HTERT RPE-1 (cell line): ENCODE results near the gene NR2F6.
"Not testable (repeated sequence)": the region's sequence is repeated elsewhere in the genome, so short reads cannot be mapped to it uniquely, and the experiment has no call there.

ENCODE experiments used
- in situ Hi-C: fragments of 300-500 bp; cut with MboI; formaldehyde crosslinking; loops from 4 replicates; pipeline ENCODE4 v1.14.3; 2020; ENCODE audit warnings: low sequenced_read_pairs

NR2F6 gene

DNA sequence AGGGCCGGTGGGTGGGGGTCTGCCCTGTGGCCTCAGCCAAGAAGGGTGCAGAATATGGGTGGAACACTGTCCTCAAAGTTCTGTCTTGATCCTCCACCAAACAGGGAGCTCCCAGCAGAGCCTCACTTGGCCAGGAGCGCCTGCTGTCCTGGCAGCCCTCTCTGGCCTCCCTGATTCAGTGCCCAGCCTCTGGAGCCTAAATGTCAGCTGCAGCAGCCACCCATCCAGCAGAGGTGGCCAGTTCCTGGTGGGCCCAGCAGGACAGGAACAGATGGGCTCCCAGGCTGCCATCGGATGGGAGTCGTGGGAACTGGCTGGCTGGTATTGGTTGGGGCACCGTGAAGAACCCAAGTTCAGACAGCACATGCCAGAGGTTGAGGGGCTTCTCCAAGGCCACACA lies 32.4 kb downstream of the NR2F6 start:
- in situ Hi-C loops, result no loop called here

DNA sequence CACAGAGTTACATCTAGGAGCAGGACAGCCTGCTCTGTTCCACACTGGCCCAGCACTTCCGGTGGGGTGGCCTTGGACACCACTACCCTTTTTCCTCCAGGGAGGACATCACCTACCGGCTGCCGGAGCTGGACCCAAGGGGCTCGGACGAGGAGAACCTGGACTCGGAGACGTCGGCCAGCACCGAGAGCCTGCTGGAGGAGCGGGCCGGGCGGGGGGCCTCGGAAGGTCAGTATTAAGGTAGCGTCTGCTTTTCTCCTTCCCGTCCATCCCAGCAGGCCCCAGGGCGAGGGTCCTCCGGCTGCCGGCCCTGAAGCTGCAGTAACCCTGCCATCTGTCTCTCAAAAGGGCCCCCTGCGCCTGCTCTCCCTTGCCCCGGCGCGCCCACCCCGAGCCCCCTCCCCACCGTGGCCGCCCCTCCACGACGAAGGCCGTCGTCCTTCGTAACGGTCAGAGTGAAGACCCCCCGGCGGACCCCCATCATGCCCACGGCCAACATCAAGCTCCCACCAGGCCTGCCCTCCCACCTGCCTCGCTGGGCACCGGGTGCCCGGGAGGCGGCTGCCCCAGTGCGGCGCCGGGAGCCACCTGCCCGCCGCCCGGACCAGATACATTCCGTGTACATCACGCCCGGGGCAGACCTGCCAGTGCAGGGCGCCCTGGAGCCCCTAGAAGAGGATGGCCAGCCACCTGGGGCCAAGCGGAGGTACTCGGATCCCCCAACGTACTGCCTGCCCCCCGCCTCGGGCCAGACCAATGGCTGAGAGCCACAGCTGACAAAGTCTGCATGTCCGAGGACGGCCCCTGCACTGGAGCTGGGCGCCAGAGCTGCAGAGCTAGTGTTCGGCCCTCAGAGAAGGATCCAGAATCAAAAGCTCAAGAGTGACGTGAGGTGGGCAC lies 33.9 kb downstream of the NR2F6 start:
- in situ Hi-C loops, result no loop called here

DNA sequence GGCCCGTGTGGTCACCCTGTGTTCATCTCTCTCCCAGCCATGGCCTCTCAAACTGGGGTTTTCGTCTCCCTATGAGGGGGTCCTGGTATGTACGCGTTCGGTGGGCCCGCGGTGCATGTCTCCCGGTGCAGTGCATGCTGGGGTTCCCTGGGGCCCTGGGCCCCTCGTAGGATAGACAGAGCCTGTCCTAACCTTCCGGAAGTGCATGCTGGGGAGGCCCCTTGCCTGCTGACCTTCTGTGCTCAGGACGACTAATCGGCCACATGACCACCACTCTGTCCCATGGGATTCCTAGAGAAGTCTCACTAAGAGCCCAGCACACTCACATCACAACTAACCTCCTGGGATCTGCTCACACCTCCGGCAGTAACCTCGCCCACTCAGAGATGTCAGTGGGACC lies 35.4 kb downstream of the NR2F6 start:
- in situ Hi-C loops, result no loop called here

DNA sequence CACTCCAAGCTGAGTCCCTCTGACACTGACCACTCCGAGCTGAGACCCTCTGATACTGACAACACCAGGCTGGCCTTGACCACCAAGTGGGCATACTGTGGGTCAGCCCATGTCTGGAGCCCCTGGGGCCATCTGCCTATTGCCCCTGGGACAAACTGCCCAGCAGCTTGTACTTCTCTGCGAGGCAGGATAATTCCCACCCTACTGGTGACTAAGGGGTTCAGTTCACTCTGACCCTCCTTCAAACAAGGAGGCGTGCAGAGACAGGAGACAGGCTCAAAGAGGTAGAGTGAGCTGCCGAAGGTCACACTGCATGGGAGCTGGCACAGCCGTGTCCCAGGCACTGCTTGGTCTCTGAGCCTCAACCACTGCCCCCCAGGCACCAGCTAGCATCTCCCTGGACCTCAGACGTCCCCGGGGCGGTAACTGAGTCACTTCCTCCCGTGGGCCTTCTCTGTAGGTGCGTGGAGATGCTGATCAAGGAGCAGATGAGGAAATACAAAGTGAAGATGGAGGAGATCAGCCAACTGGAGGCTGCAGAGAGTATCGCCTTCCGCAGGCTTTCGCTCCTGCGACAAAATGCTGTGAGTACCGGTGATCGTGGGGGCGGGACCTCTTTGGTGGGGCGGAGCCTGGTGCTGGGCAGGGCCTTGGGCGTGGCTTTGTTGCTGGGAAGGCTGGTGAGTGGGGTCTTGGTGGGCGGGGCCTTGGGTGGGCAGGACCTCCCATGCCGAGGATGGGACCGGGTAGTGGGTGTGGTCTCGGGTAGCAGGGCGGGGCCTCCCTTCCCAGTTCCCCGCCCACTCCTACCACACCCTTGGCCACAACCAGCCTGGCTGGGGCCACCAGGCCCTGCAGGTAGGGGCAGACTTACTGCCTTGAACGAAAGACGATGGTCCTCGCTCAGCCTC lies 36.3 kb downstream of the NR2F6 start:
- in situ Hi-C loops, result no loop called here

DNA sequence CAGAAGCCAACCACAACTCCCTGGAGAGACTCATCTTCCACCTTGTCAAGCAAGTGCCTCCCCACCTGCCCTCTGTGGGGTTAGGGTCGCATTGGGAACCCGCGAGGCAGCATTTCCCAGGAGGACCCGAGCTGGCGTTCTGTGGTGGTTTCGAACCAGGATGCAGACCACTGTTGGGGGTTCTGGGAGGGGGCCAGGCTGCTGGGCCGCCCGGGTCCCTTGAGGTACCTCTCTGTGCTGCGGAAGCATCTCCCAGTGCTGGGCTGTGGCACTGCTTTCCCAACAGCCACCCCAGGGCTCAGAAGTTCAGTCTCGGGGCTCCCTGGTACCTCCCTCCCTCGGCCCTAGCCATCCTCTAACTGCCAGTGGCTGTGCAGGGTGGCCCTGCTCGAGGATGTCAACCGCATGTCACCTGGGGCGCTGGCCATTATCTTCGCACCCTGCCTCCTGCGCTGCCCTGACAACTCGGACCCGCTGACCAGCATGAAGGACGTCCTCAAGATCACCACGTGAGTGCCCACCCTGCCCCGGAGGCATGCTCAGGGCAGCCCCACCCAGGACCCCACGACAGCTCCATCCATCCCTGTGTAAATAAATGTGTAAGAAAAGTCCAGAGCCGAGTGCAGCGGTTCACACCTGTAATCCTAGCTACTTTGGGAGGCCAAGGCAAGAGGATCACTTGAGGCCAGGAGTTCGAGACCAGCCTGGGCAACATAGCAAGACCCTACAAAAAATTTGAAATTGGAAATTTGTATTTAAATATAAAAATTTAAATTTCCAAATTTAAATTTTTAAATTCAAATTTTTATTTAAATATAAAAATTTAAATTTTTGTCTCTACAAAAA lies 38.8 kb downstream of the NR2F6 start:
- in situ Hi-C loops, result no loop called here

DNA sequence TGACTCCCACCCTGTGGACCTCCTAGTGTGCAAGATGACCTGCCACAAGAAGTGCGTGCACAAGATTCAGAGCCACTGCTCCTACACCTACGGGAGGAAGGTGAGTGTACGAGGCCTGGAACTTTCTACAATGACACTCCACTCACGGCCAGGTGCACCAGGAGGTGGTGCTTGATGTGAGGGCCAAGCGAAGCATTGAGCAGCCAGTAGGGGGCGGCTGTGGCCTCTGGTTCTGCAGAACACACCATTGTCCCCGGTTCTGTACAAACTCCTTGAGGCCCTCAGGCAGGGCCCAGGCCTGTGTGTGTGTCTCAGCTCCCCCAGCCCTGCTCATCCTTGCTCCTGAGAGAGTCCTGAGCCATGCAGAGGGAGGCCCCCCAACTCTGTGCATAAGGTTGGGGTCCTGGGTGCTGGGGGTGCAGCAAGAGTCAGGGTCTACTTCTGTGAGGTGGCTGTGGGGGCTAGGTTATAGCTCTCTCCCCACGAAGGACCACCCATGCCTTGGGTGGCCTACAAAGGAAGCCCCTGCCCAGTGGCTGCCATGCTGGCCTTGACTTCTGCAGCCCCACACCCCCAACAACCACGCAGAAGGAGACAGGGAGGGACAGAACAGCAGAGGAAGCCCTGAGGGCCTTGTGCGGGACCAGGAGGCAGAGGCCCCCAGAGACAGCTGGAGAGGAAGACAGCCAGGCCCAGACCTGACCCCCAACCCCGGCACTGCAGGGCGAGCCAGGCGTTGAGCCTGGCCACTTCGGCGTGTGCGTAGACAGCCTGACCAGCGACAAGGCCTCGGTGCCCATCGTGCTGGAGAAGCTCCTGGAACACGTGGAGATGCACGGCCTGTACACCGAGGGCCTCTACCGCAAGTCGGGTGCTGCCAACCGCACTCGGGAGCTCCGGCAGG lies 40.2 kb downstream of the NR2F6 start:
- in situ Hi-C loops, result no loop called here

DNA sequence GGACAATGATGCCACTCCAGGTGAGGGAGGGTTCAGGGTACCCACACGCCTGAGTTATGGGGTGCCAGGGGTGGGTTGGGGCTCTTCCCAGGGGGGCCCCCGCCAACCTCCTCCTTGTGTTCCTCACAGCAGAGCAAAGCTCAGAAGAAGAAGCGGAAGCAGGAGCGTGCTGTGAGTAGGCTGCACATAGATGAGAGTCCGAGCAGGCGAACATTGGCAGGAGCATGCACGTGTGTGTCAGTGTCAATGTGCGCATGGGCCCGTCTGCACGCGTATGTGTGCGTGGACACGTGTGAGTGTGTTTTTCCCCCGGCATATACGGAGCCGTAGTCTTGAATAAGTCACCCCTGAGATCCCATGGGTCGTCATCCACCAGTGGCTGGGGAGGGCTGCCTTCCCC lies 43.0 kb downstream of the NR2F6 start:
- in situ Hi-C loops, result no loop called here

DNA sequence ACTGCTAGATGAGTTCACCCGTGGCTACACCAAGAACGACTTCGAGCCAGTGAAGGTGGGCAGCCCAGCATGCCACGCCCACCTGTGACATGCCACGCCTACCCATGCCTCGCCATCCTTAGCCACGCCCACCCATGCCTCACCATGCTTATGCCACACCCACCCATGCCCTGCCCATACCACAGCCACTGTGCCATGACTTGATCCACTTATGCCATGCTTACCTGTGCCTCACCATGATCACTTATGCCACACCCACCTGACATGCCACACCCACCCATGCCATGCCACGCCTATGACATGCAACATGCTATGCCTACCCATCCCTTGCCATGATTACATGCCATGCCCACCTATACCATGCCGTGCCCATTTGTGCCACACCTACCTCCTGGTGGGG lies 43.5 kb downstream of the NR2F6 start:
- in situ Hi-C loops, result no loop called here

DNA sequence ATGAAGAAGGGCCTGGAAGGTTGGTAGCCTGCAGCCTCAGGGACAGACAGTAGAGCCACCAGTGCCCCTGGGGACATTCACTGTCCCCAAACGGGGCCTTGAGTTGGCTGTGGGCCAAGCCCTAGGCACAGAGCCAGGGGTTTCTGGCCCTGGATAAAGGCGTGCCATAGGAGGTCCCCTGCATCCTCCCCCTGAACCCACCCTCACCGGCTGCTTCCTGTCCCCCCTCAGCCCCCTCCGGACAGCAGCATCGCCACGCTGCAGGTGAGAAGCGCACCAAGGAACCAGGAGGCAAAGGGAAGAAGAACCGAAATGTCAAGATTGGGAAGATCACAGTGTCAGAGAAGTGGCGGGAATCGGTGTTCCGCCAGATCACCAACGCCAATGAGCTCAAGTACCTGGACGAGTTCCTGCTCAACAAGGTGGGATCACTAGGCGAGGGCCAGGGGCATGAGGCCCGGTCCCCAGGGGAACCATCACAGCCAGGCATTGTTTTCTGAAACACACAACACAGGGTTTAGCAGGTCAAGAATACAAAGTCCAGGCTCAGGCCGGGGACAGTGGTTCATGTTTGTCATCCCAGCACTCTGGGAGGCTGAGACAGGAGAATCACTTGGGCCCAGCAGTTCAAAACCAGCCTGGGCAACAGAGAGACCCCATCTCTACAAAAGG lies 45.2 kb downstream of the NR2F6 start:
- in situ Hi-C loops, result no loop called here

DNA sequence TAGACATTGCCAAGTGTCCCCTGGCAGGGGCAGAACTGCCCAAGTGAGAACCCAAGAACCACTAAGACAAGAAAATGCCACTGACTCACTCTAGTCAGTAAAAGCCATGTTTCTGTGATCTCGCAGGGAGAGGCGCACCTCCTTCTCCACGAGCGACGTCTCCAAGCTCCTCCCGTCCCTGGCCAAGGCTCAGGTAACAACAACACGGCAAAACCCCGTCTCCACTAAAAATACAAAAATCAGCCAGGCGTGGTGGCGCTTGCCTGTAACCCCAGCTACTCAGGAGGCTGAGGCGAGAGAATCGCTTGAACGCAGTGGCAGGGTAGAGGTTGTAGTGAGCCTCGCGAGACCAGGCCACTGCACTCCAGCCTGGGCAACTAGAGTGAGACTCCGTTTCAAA lies 48.1 kb downstream of the NR2F6 start:
- in situ Hi-C loops, result no loop called here

DNA sequence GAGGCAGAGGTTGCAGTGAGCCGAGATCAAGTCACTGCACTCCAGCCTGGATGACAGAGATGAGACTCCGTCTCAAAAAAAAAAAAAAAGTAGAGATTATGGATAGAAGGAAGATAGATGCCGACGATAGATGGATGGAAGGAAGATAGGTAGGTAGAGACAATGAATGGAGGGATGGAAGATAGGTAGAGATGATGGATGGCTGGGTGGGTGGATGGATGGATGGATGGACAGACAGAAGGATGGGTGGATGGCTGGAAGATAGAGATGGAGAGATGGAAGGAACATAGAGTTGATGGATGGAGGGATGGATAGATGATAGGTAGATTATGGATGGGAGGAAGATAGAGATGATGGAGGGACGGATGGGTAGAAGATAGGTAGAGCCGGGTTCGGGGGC lies 49.1 kb downstream of the NR2F6 start:
- in situ Hi-C loops, result no loop called here

DNA sequence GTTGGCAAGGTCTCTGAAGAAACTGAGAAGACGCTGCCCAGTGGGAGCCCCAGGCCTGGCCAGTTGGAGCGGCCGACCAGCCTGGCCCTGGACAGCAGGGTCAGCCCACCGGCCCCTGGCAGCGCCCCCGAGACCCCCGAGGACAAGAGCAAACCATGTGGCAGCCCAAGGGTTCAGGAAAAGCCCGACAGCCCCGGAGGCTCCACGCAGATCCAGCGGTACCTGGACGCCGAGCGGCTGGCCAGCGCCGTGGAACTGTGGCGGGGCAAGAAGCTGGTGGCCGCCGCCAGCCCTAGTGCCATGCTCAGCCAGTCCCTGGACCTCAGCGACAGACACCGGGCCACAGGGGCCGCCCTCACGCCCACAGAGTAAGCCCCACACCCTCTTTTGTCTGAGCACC lies 50.6 kb downstream of the NR2F6 start:
- in situ Hi-C loops, result no loop called here

DNA sequence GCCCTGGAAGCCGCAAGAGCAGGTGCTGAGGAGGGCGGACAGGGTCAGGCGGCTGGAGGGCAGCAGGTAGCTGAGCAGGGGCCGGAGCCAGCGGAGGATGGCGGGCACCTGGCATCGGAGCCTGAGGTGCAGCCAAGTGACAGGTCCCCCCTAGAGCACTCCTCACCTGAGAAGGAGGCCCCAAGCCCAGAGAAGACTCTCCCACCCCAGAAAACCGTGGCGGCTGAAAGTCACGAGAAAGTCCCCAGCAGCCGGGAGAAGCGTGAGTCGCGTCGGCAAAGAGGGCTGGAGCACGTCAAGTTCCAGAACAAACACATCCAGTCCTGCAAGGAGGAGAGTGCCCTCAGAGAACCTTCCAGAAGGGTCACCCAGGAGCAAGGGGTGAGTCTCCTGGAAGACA lies 51.1 kb downstream of the NR2F6 start:
- in situ Hi-C loops, result no loop called here

DNA sequence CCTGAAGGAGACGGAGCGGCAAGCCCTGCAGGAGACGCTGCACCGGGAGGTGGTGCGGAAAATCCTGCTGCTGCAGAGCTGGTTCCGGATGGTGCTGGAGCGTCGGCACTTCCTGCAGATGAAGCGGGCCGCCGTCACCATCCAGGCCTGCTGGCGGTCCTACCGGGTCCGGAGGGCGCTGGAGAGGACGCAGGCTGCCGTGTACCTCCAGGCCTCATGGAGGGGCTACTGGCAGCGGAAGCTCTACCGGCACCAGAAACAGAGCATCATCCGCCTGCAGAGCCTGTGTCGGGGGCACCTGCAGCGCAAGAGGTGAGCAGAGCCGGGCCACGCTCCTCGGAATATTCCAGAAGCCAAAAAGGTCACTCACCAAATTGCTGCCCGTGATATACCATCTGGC lies 53.0 kb downstream of the NR2F6 start:
- in situ Hi-C loops, result no loop called here

DNA sequence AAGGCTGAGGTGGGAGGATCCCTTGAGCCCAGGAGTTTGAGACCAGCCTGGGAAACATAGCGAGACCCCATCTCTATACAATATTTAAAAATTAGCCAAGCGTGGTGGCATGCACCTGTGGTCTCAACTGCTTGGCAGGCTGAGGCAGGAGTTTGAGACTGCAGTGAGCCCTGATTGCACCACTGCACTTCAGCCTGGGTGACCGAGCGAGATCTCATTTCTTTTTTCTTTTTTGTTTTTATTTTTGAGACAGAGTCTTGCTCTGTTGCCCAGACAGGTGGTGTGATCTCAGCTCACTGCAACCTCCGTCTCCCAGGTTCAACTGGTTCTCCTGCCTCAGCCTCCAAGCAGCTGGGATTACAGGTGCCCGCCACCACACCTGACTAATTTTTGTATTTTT lies 54.0 kb downstream of the NR2F6 start:
- in situ Hi-C loops, result not testable (repeated sequence)

DNA sequence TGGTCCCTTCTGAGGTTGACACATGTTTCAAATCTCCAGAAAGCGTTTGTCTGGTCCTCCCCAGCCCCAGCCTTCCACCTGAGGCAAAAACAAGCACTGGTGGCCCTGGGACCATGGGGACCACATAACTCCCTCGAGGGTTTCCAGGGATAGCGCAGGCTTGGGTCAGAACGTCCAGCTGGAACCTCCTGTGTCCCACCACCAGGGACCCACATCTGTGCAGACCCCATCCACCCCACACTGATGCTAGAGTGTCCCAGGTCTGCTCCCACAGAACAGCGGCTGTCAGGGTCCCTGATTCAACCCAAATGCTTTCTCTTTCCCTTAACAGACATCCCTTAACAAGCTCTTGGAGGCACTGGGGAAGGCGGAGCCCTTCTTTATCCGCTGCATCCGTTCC lies 60.1 kb downstream of the NR2F6 start:
- in situ Hi-C loops, result no loop called here

DNA sequence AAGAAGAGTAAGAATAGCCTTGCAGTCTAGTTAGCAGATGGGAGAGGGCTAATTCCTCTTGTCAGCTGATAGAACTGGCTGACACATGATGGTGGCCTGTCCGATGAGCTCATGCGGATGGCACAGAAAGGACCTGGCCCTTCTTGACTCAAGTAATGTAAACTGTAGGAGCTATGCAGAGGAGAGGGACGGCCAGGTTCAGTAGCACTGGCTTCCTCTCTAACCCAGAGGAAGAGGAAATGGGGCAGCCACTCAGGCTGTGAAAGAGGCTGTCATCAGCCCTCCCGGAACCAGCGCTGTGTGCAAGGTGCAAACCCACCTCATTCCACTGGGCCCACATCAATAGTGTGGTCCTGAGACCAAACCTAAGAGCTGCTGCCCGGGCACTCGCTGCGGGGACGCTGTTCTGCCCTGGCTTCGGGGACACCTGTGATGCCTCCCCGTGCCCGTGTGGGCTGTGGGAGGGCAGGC lies 61.3 kb downstream of the NR2F6 start:
- in situ Hi-C loops, result no loop called here

DNA sequence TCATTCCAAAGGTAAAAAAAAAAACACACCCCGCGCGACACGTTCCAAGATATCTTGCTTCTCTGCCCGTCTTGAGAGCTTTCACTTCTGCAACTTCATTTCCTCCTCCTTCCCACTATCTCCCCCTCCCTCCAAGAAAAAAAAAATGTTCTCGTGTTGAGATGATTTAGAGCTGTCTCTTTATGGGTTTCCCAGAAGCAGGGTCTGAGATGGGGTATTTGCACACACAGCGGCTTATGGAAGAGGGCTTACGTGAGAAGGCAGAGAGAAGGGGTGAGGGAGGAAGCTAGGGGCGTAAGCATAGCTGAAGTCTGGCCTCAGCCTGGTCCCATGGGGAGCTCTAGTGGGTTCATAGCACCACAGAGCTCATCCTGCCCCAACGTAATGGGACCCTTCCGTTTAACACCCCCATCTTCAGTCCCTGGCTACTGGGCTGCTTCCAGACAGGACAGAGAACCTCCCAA lies 61.8 kb downstream of the NR2F6 start:
- in situ Hi-C loops, result no loop called here

DNA sequence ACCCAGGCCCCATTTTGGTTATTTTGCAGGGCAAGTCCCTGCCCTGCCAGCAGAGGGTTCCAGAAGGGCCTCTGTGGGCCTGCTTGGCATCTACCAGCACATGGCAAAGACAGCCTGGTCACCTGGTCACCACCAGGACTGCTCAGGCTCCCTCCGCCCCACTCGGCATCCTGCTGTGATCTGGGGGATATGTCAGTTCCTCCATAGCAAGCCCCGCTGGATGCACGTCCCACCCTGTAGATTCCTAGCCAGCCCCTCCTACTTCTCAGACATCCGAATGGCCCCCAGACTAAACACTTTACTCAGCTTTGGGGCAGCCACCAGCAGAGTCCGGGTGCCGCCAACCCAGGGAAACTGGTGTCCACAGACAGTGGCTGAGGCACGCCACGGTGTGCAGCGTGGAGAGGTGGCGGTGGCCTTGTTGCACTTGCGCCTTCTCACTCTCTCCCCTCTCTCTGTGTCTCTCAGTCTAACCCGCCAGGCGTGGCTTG lies 62.4 kb downstream of the NR2F6 start:
- in situ Hi-C loops, result no loop called here
